Fibroblast of lung (primary cell): ENCODE results near the gene NDUFAF8. TPM values are rescaled to one million over a fixed set of nuclear protein-coding genes. Genes with fewer than 3 reads are reported as not detected.

Source experiments
- DNase-seq, 2 donors: peaks; one replicate each; pipeline versions ENCODE4 v3.0.0 to v3.0.0-alpha.2; 2010; ENCODE audit warnings: low read depth in 2 of 2
- H2AFZ ChIP-seq: 2 replicates; pipeline ENCODE4 v1.5.1; 2012; ENCODE audit warnings: low read length, control low read depth, inconsistent platforms
- H3K27ac ChIP-seq: 2 replicates; pipeline ENCODE4 v1.5.1; 2011; ENCODE audit warnings: low read length, control low read depth; ENCODE audit not compliant: insufficient read depth
- H3K27me3 ChIP-seq: 2 replicates; pipeline ENCODE4 v1.5.1; 2011; ENCODE audit warnings: mild to moderate bottlenecking, low read length; ENCODE audit not compliant: control insufficient read depth, insufficient read depth
- H3K36me3 ChIP-seq: 2 replicates; pipeline ENCODE4 v1.5.1; 2011; ENCODE audit warnings: low read length; ENCODE audit not compliant: control insufficient read depth, insufficient read depth
- H3K4me1 ChIP-seq: 2 replicates; pipeline ENCODE4 v1.5.1; 2011; ENCODE audit warnings: low read length; ENCODE audit not compliant: control insufficient read depth, insufficient read depth; ENCODE audit errors: extremely low read depth
- H3K4me2 ChIP-seq: 2 replicates; pipeline ENCODE4 v1.5.1; 2011; ENCODE audit warnings: low read length, control low read depth; ENCODE audit not compliant: insufficient read depth; ENCODE audit errors: extremely low read depth
- H3K4me3 ChIP-seq, 4 experiments: fragments of 200-600 bp in 1 of 4; sonication (generic) in 1 of 4; replicated peaks in 1 of 4; 2 replicates each; pipeline ENCODE4 v1.5.1; 2011 to 2016; ENCODE audit warnings: low read length in 4 of 4, low read depth in 3 of 4, mild to moderate bottlenecking in 3 of 4, control low read depth in 2 of 4, inconsistent platforms in 1 of 4, mixed read lengths in 1 of 4; ENCODE audit not compliant: insufficient read depth in 1 of 4; ENCODE audit errors: control extremely low read depth in 1 of 4
- H3K79me2 ChIP-seq: 2 replicates; pipeline ENCODE4 v1.5.1; 2012; ENCODE audit warnings: mild to moderate bottlenecking, low read length, inconsistent platforms; ENCODE audit not compliant: control insufficient read depth, insufficient read depth
- H3K9ac ChIP-seq: 2 replicates; pipeline ENCODE4 v1.5.1; 2011; ENCODE audit warnings: mild to moderate bottlenecking, low read length, control low read depth; ENCODE audit not compliant: insufficient read depth
- H3K9me3 ChIP-seq: 2 replicates; pipeline ENCODE4 v1.5.1; 2012; ENCODE audit warnings: low read depth, low read length; ENCODE audit not compliant: control insufficient read depth, insufficient read depth
- H4K20me1 ChIP-seq: 2 replicates; pipeline ENCODE4 v1.5.1; 2011; ENCODE audit warnings: low read length; ENCODE audit not compliant: control insufficient read depth, insufficient read depth; ENCODE audit errors: extremely low read depth
- CTCF ChIP-seq, 2 donors: IDR thresholded peaks in 1 of 2; conservative IDR thresholded peaks in 1 of 2; 1 replicate in 1 of 2; 2 replicates in 1 of 2; pipeline ENCODE4 v1.5.1; 2011 to 2012; ENCODE audit warnings: low read length in 2 of 2, control low read depth in 1 of 2, inconsistent platforms in 1 of 2, low read depth in 1 of 2, mild to moderate bottlenecking in 1 of 2
- EZH2 ChIP-seq: IDR thresholded peaks from 2 replicates; pipeline ENCODE4 v1.5.1; 2012; ENCODE audit warnings: low read length, control low read depth, mild to moderate bottlenecking; ENCODE audit errors: missing control alignments
- polyA plus RNA-seq, 2 donors: library from polyadenylated mRNA; depleted of rRNA in 1 of 2; stranded (reverse) in 1 of 2; unstranded in 1 of 2; fragments of >200 nt; gene quantifications; 2 replicates each; pipeline ENCODE4 v1.2.1, GENCODE V29; 2011 to 2012; ENCODE audit warnings: missing spikeins in 1 of 2
- total RNA-seq: library from RNA; depleted of rRNA; stranded (reverse); fragments of >200 nt; gene quantifications from 2 replicates; pipeline ENCODE4 v1.2.1, GENCODE V29; 2014

NDUFAF8 gene
- total and polyA plus RNA-seq, 2 donors (not counting 1 experiment from before 2014, with no cell fraction given): 41.9 to 102 TPM

- Histone ChIP-seq H3K9ac (peak overlapping the region; percentile 50), H3K4me3 (peak overlapping the region; percentile 18 to 55 (median 40)), H3K27me3 (no peaks in the 10 kb centered on the region), H2AFZ (no peak overlapping the region), H3K79me2 (peaks cover 1% of the 10 kb centered on the region), H3K4me1 (peaks cover 12% of the 10 kb centered on the region), H3K36me3 (peaks cover 22% of the 10 kb centered on the region), H3K9me3 (no peaks in the 10 kb centered on the region), H3K4me2 (peak overlapping the region; percentile 73), H3K27ac (peak overlapping the region; percentile 46), H4K20me1 (no peaks in the 10 kb centered on the region)
- DNase-seq: peak; percentile 20 to 74
- TF ChIP-seq EZH2 (no peak), CTCF (conservative IDR thresholded peaks at IDR 0.05 in 1 of 2, IDR thresholded peaks at IDR 0.05 in 1 of 2; ENCODE audit: low read depth in 1 of 2, low read length in 2 of 2) (no peak)
Measured at GRCh38 chr17:81277421-81277820, 38.3 kb downstream of the NDUFAF8 start.

GRCh38 chr17:81277946-81278693 is 39.0 kb downstream of the NDUFAF8 start:
- peak overlapping the region; percentile 46 for H3K27ac ChIP-seq
- no peaks in the 10 kb centered on the region for H4K20me1 ChIP-seq
- DNase-seq: peak in 1 of 2 donors; percentile 72
- H3K79me2 ChIP-seq: peaks cover 1% of the 10 kb centered on the region
- H3K4me1 ChIP-seq: peaks cover 12% of the 10 kb centered on the region
- no peaks in the 10 kb centered on the region for H3K9me3 ChIP-seq
- TF ChIP-seq CTCF (conservative IDR thresholded peaks at IDR 0.05 in 1 of 2, IDR thresholded peaks at IDR 0.05 in 1 of 2; ENCODE audit: low read depth in 1 of 2, low read length in 2 of 2) (no peak), EZH2 (no peak)
- peak overlapping the region; percentile 75 for H3K4me2 ChIP-seq
- peaks cover 17% of the 10 kb centered on the region for H3K36me3 ChIP-seq
- peak overlapping the region; percentile 18 to 55 (median 40) for H3K4me3 ChIP-seq
- H2AFZ ChIP-seq: no peak overlapping the region
- H3K9ac ChIP-seq: peak overlapping the region; percentile 50
- no peaks in the 10 kb centered on the region for H3K27me3 ChIP-seq

GRCh38 chr17:81278831-81279230 is 39.7 kb downstream of the NDUFAF8 start:
- Histone ChIP-seq H2AFZ (no peak overlapping the region), H3K9ac (no peak overlapping the region), H3K4me1 (peaks cover 12% of the 10 kb centered on the region), H3K4me2 (no peak overlapping the region), H3K36me3 (peaks cover 17% of the 10 kb centered on the region), H4K20me1 (no peaks in the 10 kb centered on the region), H3K27me3 (no peaks in the 10 kb centered on the region), H3K4me3 (no peak overlapping the region), H3K79me2 (peaks cover 1% of the 10 kb centered on the region), H3K9me3 (no peaks in the 10 kb centered on the region), H3K27ac (peak overlapping the region; percentile 46)
- TF ChIP-seq EZH2: no peak
- TF ChIP-seq CTCF (conservative IDR thresholded peaks at IDR 0.05 in 1 of 2, IDR thresholded peaks at IDR 0.05 in 1 of 2; ENCODE audit: low read depth in 1 of 2, low read length in 2 of 2): no peak
- DNase-seq: no peak
